IMR-90 (cell line): Measurements from ENCODE around the gene TBATA. TPM values are rescaled to one million over a fixed set of nuclear protein-coding genes. Genes with fewer than 3 reads are reported as not detected.

Source experiments
- ATAC-seq: fragments of 200-7000 bp; cut with Tn5 transposase; 2 replicates; pipeline ENCODE4 v1.9.1; 2020; ENCODE audit warnings: low read depth, mild to moderate bottlenecking, moderate library complexity
- BruUV-seq: library from RNA; stranded (reverse); fragments of 400-500 nt; replicated peaks from 2 replicates; lab custom pipeline; 2021; lab: Mats Ljungman, UMichigan
- CTCF ChIA-PET: fragments of 300-600 bp; formaldehyde crosslinking; extraction: SDS; loops from one replicate; lab custom pipeline; 2021; ENCODE audit warnings: antibody characterized with exemption; lab: Yijun Ruan, JAX
- POLR2A ChIA-PET: fragments of 300-600 bp; sonication (Branson Sonifier 250); formaldehyde crosslinking; loops from one replicate; lab custom pipeline; 2022; ENCODE audit warnings: antibody characterized with exemption; ENCODE audit not compliant: unreplicated experiment; lab: Charles Lee
- DNase-seq: peaks from one replicate; pipeline ENCODE4 v3.0.0; 2013
- H2AFZ ChIP-seq: replicated peaks from 2 replicates; pipeline ENCODE3; 2013; ENCODE audit warnings: low read length, mild to moderate bottlenecking; ENCODE audit not compliant: poor library complexity
- H2AK5ac ChIP-seq: 2 replicates; pipeline ENCODE4 v1.6.1; 2013; ENCODE audit warnings: low read depth, low read length, inconsistent platforms
- H2AK9ac ChIP-seq: replicated peaks from 2 replicates; pipeline ENCODE3; 2013; ENCODE audit warnings: mild to moderate bottlenecking, low read depth, low read length, moderate library complexity; ENCODE audit not compliant: poor library complexity
- H2BK120ac ChIP-seq: 2 replicates; pipeline ENCODE4 v1.6.1; 2013; ENCODE audit warnings: low read depth, low read length, inconsistent platforms
- H2BK15ac ChIP-seq: 3 replicates; pipeline ENCODE4 v1.6.1; 2013; ENCODE audit warnings: low read depth, low read length, inconsistent platforms
- H2BK20ac ChIP-seq: 2 replicates; pipeline ENCODE4 v1.6.1; 2013; ENCODE audit warnings: low read depth, mild to moderate bottlenecking, inconsistent platforms, low read length, moderate library complexity
- H2BK5ac ChIP-seq: 2 replicates; pipeline ENCODE4 v1.6.1; 2013; ENCODE audit warnings: mild to moderate bottlenecking, low read depth, low read length, inconsistent platforms; ENCODE audit not compliant: poor library complexity, severe bottlenecking
- H3K14ac ChIP-seq: replicated peaks from 2 replicates; pipeline ENCODE4 v1.6.1; 2013; ENCODE audit warnings: low read depth, low read length, inconsistent platforms
- H3K18ac ChIP-seq: 2 replicates; pipeline ENCODE4 v1.6.1; 2013; ENCODE audit warnings: low read depth, low read length, control low read depth
- H3K23ac ChIP-seq: 2 replicates; pipeline ENCODE4 v1.6.1; 2013; ENCODE audit warnings: low read depth, low read length, inconsistent platforms
- H3K27ac ChIP-seq: 2 replicates; pipeline ENCODE4 v1.5.1; 2013; ENCODE audit warnings: mild to moderate bottlenecking, control low read depth, low read length; ENCODE audit not compliant: insufficient read depth
- H3K27me3 ChIP-seq: 2 replicates; pipeline ENCODE4 v1.6.1; 2013; ENCODE audit warnings: low read length; ENCODE audit not compliant: control insufficient read depth, insufficient read depth
- H3K36me3 ChIP-seq: 2 replicates; pipeline ENCODE4 v1.6.1; 2013; ENCODE audit warnings: low read length, mixed read lengths; ENCODE audit not compliant: control insufficient read depth, insufficient read depth
- H3K4ac ChIP-seq: 2 replicates; pipeline ENCODE4 v1.6.1; 2013; ENCODE audit warnings: low read depth, low read length, inconsistent platforms
- H3K4me1 ChIP-seq: 2 replicates; pipeline ENCODE4 v1.6.1; 2013; ENCODE audit warnings: low read length, mixed read lengths; ENCODE audit not compliant: control insufficient read depth, insufficient read depth
- H3K4me2 ChIP-seq: 2 replicates; pipeline ENCODE4 v1.6.1; 2013; ENCODE audit warnings: low read depth, mild to moderate bottlenecking, control low read depth, low read length, moderate library complexity
- H3K4me3 ChIP-seq: 2 replicates; pipeline ENCODE4 v1.5.1; 2013; ENCODE audit warnings: low read depth, mild to moderate bottlenecking, control low read depth, low read length, moderate library complexity; ENCODE audit not compliant: insufficient read depth
- H3K56ac ChIP-seq: 2 replicates; pipeline ENCODE4 v1.6.1; 2013; ENCODE audit warnings: low read length, inconsistent platforms; ENCODE audit not compliant: insufficient read depth; ENCODE audit errors: extremely low read depth
- H3K79me1 ChIP-seq, 2 experiments: 2 replicates each; pipeline ENCODE4 v1.6.1; 2013; ENCODE audit warnings: low read length in 2 of 2, inconsistent platforms in 1 of 2, low read depth in 1 of 2
- H3K9ac ChIP-seq: 2 replicates; pipeline ENCODE4 v1.6.1; 2013; ENCODE audit warnings: low read depth, low read length, control low read depth
- H3K9me1 ChIP-seq: 2 replicates; pipeline ENCODE4 v1.6.1; 2013; ENCODE audit warnings: low read length, inconsistent platforms; ENCODE audit not compliant: insufficient read depth
- H3K9me3 ChIP-seq: 2 replicates; pipeline ENCODE4 v1.6.1; 2013; ENCODE audit warnings: low read length; ENCODE audit not compliant: control insufficient read depth, insufficient read depth
- H4K20me1 ChIP-seq: 2 replicates; pipeline ENCODE4 v1.6.1; 2013; ENCODE audit warnings: low read length, inconsistent platforms; ENCODE audit not compliant: insufficient read depth
- H4K5ac ChIP-seq: 2 replicates; pipeline ENCODE4 v1.6.1; 2013; ENCODE audit warnings: mild to moderate bottlenecking, low read depth, low read length, control low read depth
- H4K8ac ChIP-seq, 2 experiments: 2 replicates each; pipeline ENCODE4 v1.6.1; 2013; ENCODE audit warnings: low read depth in 2 of 2, low read length in 2 of 2, control low read depth in 1 of 2, inconsistent platforms in 1 of 2
- H4K91ac ChIP-seq: 2 replicates; pipeline ENCODE4 v1.6.1; 2013; ENCODE audit warnings: low read depth, low read length, inconsistent platforms; ENCODE audit not compliant: insufficient read depth
- BHLHE40 ChIP-seq: fragments of 150-350 bp; IDR thresholded peaks from 2 replicates; pipeline ENCODE4 v1.6.1; 2016; ENCODE audit warnings: mild to moderate bottlenecking, low read depth, low read length
- CEBPB ChIP-seq: IDR thresholded peaks from 2 replicates; pipeline ENCODE4 v1.6.1; 2012; ENCODE audit warnings: low read depth, low read length, improper control_type of control experiment
- FOS ChIP-seq: fragments of 150-350 bp; IDR thresholded peaks from 2 replicates; pipeline ENCODE4 v1.6.1; 2016; ENCODE audit warnings: low read depth, low read length
- MAFK ChIP-seq: IDR thresholded peaks from 2 replicates; pipeline ENCODE4 v1.6.1; 2012; ENCODE audit warnings: low read depth, low read length, improper control_type of control experiment
- POLR2A ChIP-seq: IDR thresholded peaks from 2 replicates; pipeline ENCODE4 v1.6.1; 2012; ENCODE audit warnings: mild to moderate bottlenecking, low read depth, low read length
- RCOR1 ChIP-seq: IDR thresholded peaks from 2 replicates; pipeline ENCODE4 v1.6.1; 2012; ENCODE audit warnings: mild to moderate bottlenecking, low read length, improper control_type of control experiment; ENCODE audit not compliant: insufficient replicate concordance
- WGBS, 2 experiments: methylation state at CpG; one replicate each; pipeline versions ENCODE4 v1.1.5 to v1.1.7; 2013; ENCODE audit warnings: missing lambda C conversion rate in 2 of 2; ENCODE audit not compliant: insufficient read length in 1 of 2; ENCODE audit errors: extremely low coverage in 2 of 2; 5-methylcytosine and 5-hydroxymethylcytosine counted together
- dilution Hi-C: fragments of 300-500 bp; cut with HindIII; formaldehyde crosslinking; loops from one replicate; pipeline ENCODE4 v1.14.3; 2018; ENCODE audit warnings: low sequenced_read_pairs; ENCODE audit not compliant: unreplicated experiment
- in situ Hi-C: fragments of 300-500 bp; cut with MboI; formaldehyde crosslinking; loops from 3 replicates; pipeline ENCODE4 v1.14.3; 2019; ENCODE audit warnings: low sequenced_read_pairs, inconsistent platforms, mixed read lengths
- intact Hi-C: fragments of 100-400 bp; cut with micrococcal nuclease; formaldehyde crosslinking; loops from 2 replicates; pipeline ENCODE4 v1.10.0; 2022
- polyA plus RNA-seq, 3 experiments: library from polyadenylated mRNA; depleted of rRNA; stranded (reverse); fragments of >200 nt; gene quantifications; 2 replicates each; pipeline ENCODE4 v1.2.3, GENCODE V29; 2012; ENCODE audit warnings: low replicate concordance in 1 of 3
- total RNA-seq: library from RNA; depleted of rRNA; stranded (reverse); fragments of >200 nt; gene quantifications from 2 replicates; pipeline ENCODE4 v1.2.3, GENCODE V29; 2012

TBATA gene
- total and polyA plus RNA-seq, 2 of the 4 experiments (the other 2 are of a cell fraction): not detected

- Histone ChIP-seq H2AK5ac (no peak overlapping the region), H3K14ac (no peak overlapping the region), H3K9me3 (no peaks in the 10 kb centered on the region; the same call in 1 of the 2 replicates), H3K18ac (no peak overlapping the region), H3K36me3 (no peaks in the 10 kb centered on the region), H4K20me1 (no peaks in the 10 kb centered on the region), H2BK15ac (no peak overlapping the region), H3K4me3 (no peak overlapping the region), H3K9me1 (no peaks in the 10 kb centered on the region), H3K79me1 (no peaks in the 10 kb centered on the region), H2AFZ (no peak overlapping the region), H3K4me2 (no peak overlapping the region), H3K23ac (no peak overlapping the region), H2BK120ac (no peak overlapping the region), H4K8ac (no peak overlapping the region), H4K91ac (no peak overlapping the region), H2BK5ac (no peak overlapping the region), H3K27ac (no peak overlapping the region), H3K27me3 (peaks cover 13% of the 10 kb centered on the region), H4K5ac (no peak overlapping the region), H3K9ac (no peak overlapping the region), H2BK20ac (no peak overlapping the region), H3K56ac (no peak overlapping the region), H3K4ac (no peak overlapping the region), H3K4me1 (peaks cover 2% of the 10 kb centered on the region; the same call in 1 of the 2 replicates), H2AK9ac (no peak overlapping the region)
- TF ChIP-seq BHLHE40: no peak
- no peak for TF ChIP-seq CEBPB
- TF ChIP-seq FOS: no peak
- no peak for TF ChIP-seq RCOR1
- TF ChIP-seq MAFK: no peak
- no peak for TF ChIP-seq POLR2A
- in situ Hi-C loops (no loop called here), dilution Hi-C loops (no loop called here), intact Hi-C loops (no loop called here)
- no peak for DNase-seq
- ChIA-PET CTCF (interaction anchor here (0.7 kb wide), 1 partner anchor 155 kb away, joined by 3 read pairs; no protein-coding TSS in a partner anchor), POLR2A (no interaction called here)
- no TSS peak for BruUV-seq
- ATAC-seq: no peak
- 80% methylated on average over 1 of the region's 2 CpGs; no CpG with 5 or more reads in 1 of the 2 experiments for WGBS, 2 experiments
These were observed 56.8 kb downstream of the TBATA start for GRCh38 chr10:70728328-70728727.
